Tibial nerve (tissue), 4 donors: ENCODE results near the gene BCO1. TPM values are rescaled to one million over a fixed set of nuclear protein-coding genes. Genes with fewer than 3 reads are reported as not detected.

ENCODE experiments used
- DNase-seq, 2 donors: peaks; one replicate each; pipeline ENCODE4 v3.0.0-alpha.2; 2019; ENCODE audit warnings: low spot score in 2 of 2
- H3K27ac ChIP-seq, 4 donors: fragments of 200-600 bp; sonication (generic) in 3 of 4; one replicate each; pipeline ENCODE4 v1.5.1; 2017 to 2019; ENCODE audit warnings: mild to moderate bottlenecking in 1 of 4
- H3K27me3 ChIP-seq, 2 donors: fragments of 200-600 bp; sonication (generic) in 1 of 2; one replicate each; pipeline versions ENCODE4 v1.5.1 to v1.6.0; 2017 to 2019
- H3K36me3 ChIP-seq, 3 donors: fragments of 200-600 bp; sonication (generic); one replicate each; pipeline ENCODE4 v1.5.1; 2018 to 2019
- H3K4me1 ChIP-seq, 4 donors: fragments of 200-600 bp; sonication (generic) in 3 of 4; one replicate each; pipeline ENCODE4 v1.5.1; 2017 to 2019
- H3K4me3 ChIP-seq, 4 donors: fragments of 200-600 bp; sonication (generic) in 3 of 4; one replicate each; pipeline ENCODE4 v1.5.1; 2017 to 2019; ENCODE audit warnings: mild to moderate bottlenecking in 1 of 4, moderate library complexity in 1 of 4
- H3K9me3 ChIP-seq, 4 donors: fragments of 200-600 bp; sonication (generic) in 3 of 4; one replicate each; pipeline ENCODE4 v1.5.1; 2017 to 2019
- CTCF ChIP-seq, 5 experiments: fragments of 200-600 bp in 3 of 5; fragments of 450-650 bp in 2 of 5; sonication (generic) in 3 of 5; IDR thresholded peaks; one replicate each; pipeline ENCODE4 v1.5.1; 2016 to 2019; ENCODE audit warnings: antibody characterized with exemption in 5 of 5, mild to moderate bottlenecking in 3 of 5, moderate library complexity in 2 of 5
- EP300 ChIP-seq, 2 donors: sonication (generic); formaldehyde crosslinking; IDR thresholded peaks; one replicate each; pipeline ENCODE4 v1.6.1; 2017; ENCODE audit warnings: antibody characterized with exemption in 2 of 2, mild to moderate bottlenecking in 1 of 2
- POLR2A ChIP-seq, 2 donors: fragments of 450-650 bp; IDR thresholded peaks; one replicate each; pipeline ENCODE4 v1.6.1; 2017; ENCODE audit warnings: antibody characterized with exemption in 2 of 2, mild to moderate bottlenecking in 2 of 2, moderate library complexity in 2 of 2
- WGBS, 2 donors: methylation state at CpG; one replicate each; pipeline ENCODE4 v1.1.5; 2018; 5-methylcytosine and 5-hydroxymethylcytosine counted together
- total RNA-seq, 4 donors: library from RNA; depleted of rRNA; stranded (reverse); fragments of >200 nt; gene quantifications; one replicate each; pipeline ENCODE4 v1.1.0, GENCODE V29; 2016

The BCO1 gene
- total RNA-seq, 4 donors from 2014 or later = not detected

- H3K4me3 ChIP-seq = no peak overlapping the region
- H3K27ac ChIP-seq = no peak overlapping the region
- DNase-seq = no peak
- H3K27me3 ChIP-seq = no peaks in the 10 kb centered on the region
- 89 to 92% methylated on average over 5 to 6 of the region's 6 CpGs for WGBS, 2 donors
- peaks cover 0 to 11% (median 0%) of the 10 kb centered on the region in 3 donors for H3K36me3 ChIP-seq
- H3K4me1 ChIP-seq = no peaks in the 10 kb centered on the region
- no peak for TF ChIP-seq POLR2A (IDR thresholded peaks at IDR 0.05)
- H3K9me3 ChIP-seq = no peaks in the 10 kb centered on the region
Measured at GRCh38 chr16:81335669-81336068, 97.2 kb downstream of the BCO1 start.

- DNase-seq = no peak
- no peaks in the 10 kb centered on the region for H3K9me3 ChIP-seq
- no peaks in the 10 kb centered on the region for H3K27me3 ChIP-seq
- no peak overlapping the region for H3K4me3 ChIP-seq
- H3K4me1 ChIP-seq = no peaks in the 10 kb centered on the region
- no peak overlapping the region for H3K27ac ChIP-seq
- 92 to 95% methylated on average over 5 of the region's 5 CpGs for WGBS, 2 donors
- peaks cover 0 to 11% (median 0%) of the 10 kb centered on the region in 3 donors for H3K36me3 ChIP-seq
- TF ChIP-seq POLR2A (IDR thresholded peaks at IDR 0.05) = no peak
- TF ChIP-seq CTCF (IDR thresholded peaks at IDR 0.05) = no peak
- no peak for TF ChIP-seq EP300 (IDR thresholded peaks at IDR 0.05)
Measured at GRCh38 chr16:81337097-81337496, 98.6 kb downstream of the BCO1 start.

Other genes starting within 250 kb of the BCO1 start
- gene CMC2, start 231.8 kb upstream of the BCO1 start, total RNA-seq = 10 to 100 TPM; 20.0 to 38.7 (median 35.2) TPM
- 1 to 10 TPM; 1.8 to 8.1 (median 4.2) TPM for gene CENPN, start 231.5 kb upstream of the BCO1 start, total RNA-seq
- 10 to 100 TPM; 16.2 to 31.2 (median 24.4) TPM for gene ATMIN, start 202.8 kb upstream of the BCO1 start, total RNA-seq
- 1 to 10 TPM in 1 of 4 donors, under 1 TPM in 1, not detected in 2; 0.78 to 3.3 TPM for gene C16orf46, start 161.5 kb upstream of the BCO1 start, total RNA-seq
- gene GCSH, start 142.3 kb upstream of the BCO1 start, total RNA-seq = 10 to 100 TPM; 26.7 to 45.9 (median 29.7) TPM
- 1 to 10 TPM; 9.0 to 9.3 (median 9.1) TPM for gene GAN, start 76.3 kb downstream of the BCO1 start, total RNA-seq
- gene CMIP, start 206.1 kb downstream of the BCO1 start, total RNA-seq = 10 to 100 TPM; 28.2 to 48.8 (median 31.8) TPM